K562 (cell line): ENCODE results near the gene ATIC. TPM values are rescaled to one million over a fixed set of nuclear protein-coding genes. Genes with fewer than 3 reads are reported as not detected.

Source experiments
- ATAC-seq: fragments of 200-7000 bp; cut with Tn5 transposase; 3 replicates; pipeline ENCODE4 v1.9.1; 2020; ENCODE audit warnings: moderate library complexity
- BruUV-seq: library from RNA; stranded (reverse); fragments of 400-500 nt; replicated peaks from 2 replicates; lab custom pipeline; 2021; lab: Mats Ljungman, UMichigan
- CTCF ChIA-PET: fragments of 300-600 bp; formaldehyde crosslinking; extraction: SDS; loops from one replicate; lab custom pipeline; 2021; ENCODE audit warnings: low intra/inter-chr PET ratio; lab: Yijun Ruan, JAX
- POLR2A ChIA-PET: fragments of 300-600, 350-650 bp; sonication (Branson Sonifier 250); formaldehyde crosslinking; extraction: SDS; loops from one replicate; lab custom pipeline; 2021; ENCODE audit warnings: antibody characterized with exemption, inconsistent platforms; lab: Yijun Ruan, JAX
- DNase-seq, 4 experiments: peaks; one replicate each; pipeline versions ENCODE4 v3.0.0 to v3.0.0-alpha.2; 2011 to 2018; ENCODE audit warnings: low spot score in 3 of 4, mixed read lengths in 3 of 4; ENCODE audit errors: extremely low read depth in 1 of 4
- FAIRE-seq: peaks from 2 replicates; lab custom pipeline; 2011; peaks lifted over from hg19 to GRCh38; lab: Jason Lieb, UNC
- H2AFZ ChIP-seq: 2 replicates; pipeline ENCODE4 v1.6.0; 2011; ENCODE audit warnings: low read depth, low read length, control low read depth, inconsistent platforms
- H3K27ac ChIP-seq: fragments of 200-600 bp; 3 replicates; pipeline ENCODE4 v1.8.0; 2011; ENCODE audit warnings: low read depth, mild to moderate bottlenecking, control low read depth, inconsistent platforms, low read length, moderate library complexity, mixed read lengths; ENCODE audit errors: extremely low read depth
- H3K27me3 ChIP-seq, 2 experiments: fragments of 300-600 bp in 1 of 2; 2 replicates in 1 of 2; 3 replicates in 1 of 2; pipeline versions ENCODE4 v1.6.0 to v1.8.0; 2011; ENCODE audit warnings: inconsistent platforms in 2 of 2, low read length in 2 of 2, mild to moderate bottlenecking in 1 of 2, mixed read lengths in 1 of 2, moderate library complexity in 1 of 2; ENCODE audit not compliant: control insufficient read depth in 2 of 2, insufficient read depth in 2 of 2
- H3K36me3 ChIP-seq: fragments of 300-600 bp; 3 replicates; pipeline ENCODE4 v1.8.0; 2011; ENCODE audit warnings: mild to moderate bottlenecking, low read length, inconsistent platforms; ENCODE audit not compliant: control insufficient read depth, insufficient read depth
- H3K4me1 ChIP-seq, 2 experiments: fragments of 200-600 bp in 1 of 2; replicated peaks in 1 of 2; 2 replicates in 1 of 2; 3 replicates in 1 of 2; pipeline versions ENCODE4 v1.5.1 to v1.8.0; 2011; ENCODE audit warnings: inconsistent platforms in 2 of 2, low read length in 2 of 2, mild to moderate bottlenecking in 1 of 2, mixed read lengths in 1 of 2, moderate library complexity in 1 of 2; ENCODE audit not compliant: control insufficient read depth in 2 of 2, insufficient read depth in 2 of 2
- H3K4me2 ChIP-seq: 2 replicates; pipeline ENCODE4 v1.6.1; 2011; ENCODE audit warnings: low read length, control low read depth, inconsistent platforms, mixed read lengths; ENCODE audit not compliant: insufficient read depth
- H3K4me3 ChIP-seq: fragments of 200-600 bp; sonication (generic), shearing (Covaris generic); 2 replicates; pipeline ENCODE4 v1.5.1; 2016; ENCODE audit warnings: control low read depth, inconsistent platforms
- H3K79me2 ChIP-seq: fragments of 200-600 bp; 3 replicates; pipeline ENCODE4 v1.8.0; 2011; ENCODE audit warnings: low read length, inconsistent platforms; ENCODE audit not compliant: control insufficient read depth, insufficient read depth
- H3K9ac ChIP-seq, 2 experiments: 2 replicates each; pipeline versions ENCODE4 v1.6.0 to v1.6.1; 2011; ENCODE audit warnings: low read depth in 2 of 2, low read length in 2 of 2, control low read depth in 1 of 2, inconsistent platforms in 1 of 2, mild to moderate bottlenecking in 1 of 2, mixed read lengths in 1 of 2; ENCODE audit not compliant: insufficient read depth in 1 of 2
- H3K9me1 ChIP-seq: one replicate; pipeline ENCODE4 v1.6.0; 2011; ENCODE audit warnings: inconsistent platforms, mild to moderate bottlenecking, low read length, moderate library complexity; ENCODE audit not compliant: control insufficient read depth, insufficient read depth
- H3K9me3 ChIP-seq: replicated peaks from 2 replicates; pipeline ENCODE4 v1.5.1; 2011; ENCODE audit warnings: low read depth, low read length, inconsistent platforms; ENCODE audit not compliant: control insufficient read depth, insufficient read depth
- H4K20me1 ChIP-seq: replicated peaks from 2 replicates; pipeline ENCODE4 v1.6.1; 2011; ENCODE audit warnings: low read length, inconsistent platforms, mixed read lengths; ENCODE audit not compliant: control insufficient read depth, insufficient read depth
- E2F4 ChIP-seq: sonication (generic); formaldehyde crosslinking; IDR thresholded peaks from 2 replicates; pipeline ENCODE4 v1.8.0; 2022; ENCODE audit warnings: mild to moderate bottlenecking, low read depth, missing genetic modification reagents
- LEF1 ChIP-seq: fragments of 450-650 bp; IDR thresholded peaks from 2 replicates; pipeline ENCODE4 v1.6.1; 2016; ENCODE audit warnings: mild to moderate bottlenecking
- MTA3 ChIP-seq: fragments of 450-650 bp; formaldehyde crosslinking; IDR thresholded peaks from 2 replicates; pipeline ENCODE4 v1.6.1; 2017; ENCODE audit warnings: mild to moderate bottlenecking, borderline replicate concordance
- NCOR1 ChIP-seq: fragments of 450-650 bp; IDR thresholded peaks from 2 replicates; pipeline ENCODE4 v1.6.1; 2016; ENCODE audit warnings: mild to moderate bottlenecking, moderate library complexity
- PRDM10 ChIP-seq: fragments of 450-650 bp; IDR thresholded peaks from 2 replicates; pipeline ENCODE4 v1.6.1; 2018; ENCODE audit not compliant: partially characterized antibody
- SP2 ChIP-seq: IDR thresholded peaks from 2 replicates; pipeline ENCODE4 v1.6.1; 2011; ENCODE audit warnings: mild to moderate bottlenecking, low read depth, low read length, moderate library complexity; ENCODE audit not compliant: poor library complexity, severe bottlenecking; ENCODE audit errors: extremely low read depth
- STAG1 ChIP-seq: sonication (generic); formaldehyde crosslinking; IDR thresholded peaks from 2 replicates; pipeline ENCODE4 v1.5.0; 2020; ENCODE audit warnings: missing genetic modification reagents, borderline replicate concordance
- WGBS: fragments of 100-300 bp; shearing (Covaris generic); methylation state at CpG from one replicate; pipeline ENCODE4 v1.1.6; 2016; ENCODE audit warnings: low coverage, mixed read lengths; ENCODE audit not compliant: insufficient coverage; ENCODE audit errors: missing lambda C conversion rate; 5-methylcytosine and 5-hydroxymethylcytosine counted together
- in situ Hi-C: fragments of 300-500 bp; cut with MboI; formaldehyde crosslinking; loops from 4 replicates; pipeline ENCODE4 v1.15.0; 2018; ENCODE audit warnings: inconsistent platforms, mixed read lengths
- intact Hi-C: fragments of 100-400 bp; cut with micrococcal nuclease; formaldehyde crosslinking; loops from 2 replicates; pipeline ENCODE4 v1.14.2; 2022
- polyA plus RNA-seq, 8 experiments: library from polyadenylated mRNA; depleted of rRNA in 4 of 8; stranded (reverse) in 5 of 8; unstranded in 3 of 8; fragments of >200 nt; fragmentation: Nextera tagmentation in 2 of 8; fragmentation: Illumina TruSeq in 1 of 8; extraction: Ambion mirVana in 2 of 8; extraction: Trizol in 1 of 8; gene quantifications; 2 replicates each; pipeline versions ENCODE4 v1.2.1 to v1.2.3, GENCODE V29; 2011 to 2014; ENCODE audit warnings: inconsistent platforms in 1 of 8, missing spikeins in 1 of 8
- total RNA-seq, 7 experiments: library from RNA; depleted of rRNA in 6 of 7; stranded (reverse); fragments of >200 nt in 6 of 7; fragmentation: Illumina TruSeq in 2 of 7; extraction: Trizol in 2 of 7; gene quantifications; 2 replicates each; pipeline versions ENCODE4 v1.2.1 to v1.2.3, GENCODE V29; 2011 to 2021; ENCODE audit warnings: low replicate concordance in 1 of 7

Gene ATIC
- total and polyA plus RNA-seq, 9 of the 15 experiments (the other 6 are each of a cell fraction or from before 2014, with no cell fraction given) = 45.6 to 480 (median 212) TPM

DNA sequence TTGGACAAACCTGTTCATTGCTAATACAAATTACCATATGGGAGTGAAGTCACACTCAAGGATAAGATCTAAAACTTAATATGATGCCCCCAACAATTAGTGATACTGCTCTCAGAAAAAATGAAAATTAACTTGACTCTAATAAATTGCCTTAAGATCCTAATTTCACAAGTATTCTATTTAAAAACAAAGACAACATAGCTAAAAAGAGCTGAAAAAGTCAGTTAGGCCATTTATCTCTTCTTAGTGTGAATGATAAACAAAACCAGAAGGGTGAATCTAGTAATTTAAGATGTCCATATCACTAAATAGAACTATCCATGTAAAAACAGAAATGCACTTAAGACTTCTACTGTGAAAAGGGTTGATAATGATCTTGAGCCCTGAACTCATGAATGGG, 70.6 kb downstream of the ATIC start:
- Histone ChIP-seq H3K4me2 (no peak overlapping the region), H3K9me3 (no peaks in the 10 kb centered on the region)
- no peak for ATAC-seq
- CTCF ChIA-PET = no interaction called here
- no peak for TF ChIP-seq SP2
- TF ChIP-seq, all 486 proteins: peak for 0
- Histone ChIP-seq H3K36me3 (no peaks in the 10 kb centered on the region), H3K4me3 (no peak overlapping the region), H3K9me1 (no peaks in the 10 kb centered on the region), H3K27me3 (no peaks in the 10 kb centered on the region), H3K27ac (no peak overlapping the region), H3K79me2 (no peaks in the 10 kb centered on the region), H3K9ac (no peak overlapping the region), H3K4me1 (no peaks in the 10 kb centered on the region), H2AFZ (no peak overlapping the region), H4K20me1 (no peaks in the 10 kb centered on the region)
- intact Hi-C loops = no loop called here
- POLR2A ChIA-PET = no interaction called here
- no TSS peak for BruUV-seq
- DNase-seq = no peak
- FAIRE-seq = no peak
- in situ Hi-C loops = no loop called here

GRCh38 chr2:215383652-215384279, 71.9 kb downstream of the ATIC start:
- peaks cover 0 to 5% of the 10 kb centered on the region in 2 experiments; a peak in 2 of 5 replicates for H3K4me1 ChIP-seq
- no peak overlapping the region for H3K27ac ChIP-seq
- no peak overlapping the region for H3K4me3 ChIP-seq
- intact Hi-C loops = no loop called here
- H3K9me1 ChIP-seq = no peaks in the 10 kb centered on the region
- BruUV-seq = no TSS peak
- H3K4me2 ChIP-seq = no peak overlapping the region
- ChIA-PET CTCF (no interaction called here), POLR2A (interaction anchor here (0.6 kb wide), 1 partner anchor 33 kb away, joined by 3 read pairs; no protein-coding TSS in a partner anchor)
- no peak for ATAC-seq
- no peak overlapping the region for H2AFZ ChIP-seq
- H4K20me1 ChIP-seq = no peaks in the 10 kb centered on the region
- no peaks in the 10 kb centered on the region for H3K79me2 ChIP-seq
- no peak overlapping the region for H3K9ac ChIP-seq
- WGBS = 76% methylated on average over 8 of the region's 8 CpGs
- no peak for FAIRE-seq
- H3K27me3 ChIP-seq = no peaks in the 10 kb centered on the region
- no peaks in the 10 kb centered on the region for H3K9me3 ChIP-seq
- H3K36me3 ChIP-seq = no peaks in the 10 kb centered on the region
- in situ Hi-C loops = no loop called here
- DNase-seq = no peak
- no peak for TF ChIP-seq E2F4
- TF ChIP-seq MTA3 = no peak
- TF ChIP-seq NCOR1 = no peak
- no peak for TF ChIP-seq LEF1
- TF ChIP-seq PRDM10 = no peak
- TF ChIP-seq STAG1 = no peak
